Lung (tissue), 12 donors: ENCODE data around the gene LIN28A. TPM values are rescaled to one million over a fixed set of nuclear protein-coding genes. Genes with fewer than 3 reads are reported as not detected.
"Not testable (repeated sequence)": the region's sequence is repeated elsewhere in the genome, so short reads cannot be mapped to it uniquely, and the experiment has no call there.

Experiments used
- ATAC-seq: fragments of 200-7000 bp; cut with Tn5 transposase; one replicate; pipeline ENCODE4 v1.9.1; 2020; ENCODE audit warnings: moderate number of reproducible peaks; ENCODE audit not compliant: insufficient read depth, low FRiP score
- DNase-seq, 3 donors: peaks; one replicate each; pipeline ENCODE4 v3.0.0-alpha.2; 2013 to 2017
- H3K27ac ChIP-seq, 2 donors: one replicate each; pipeline ENCODE4 v1.5.1; 2013; ENCODE audit warnings: mild to moderate bottlenecking in 2 of 2, moderate library complexity in 2 of 2, control low read depth in 1 of 2, inconsistent platforms in 1 of 2, low read depth in 1 of 2, low read length in 1 of 2
- H3K27me3 ChIP-seq, 3 donors: one replicate each; pipeline ENCODE4 v1.5.1; 2013; ENCODE audit warnings: low read length in 2 of 3; ENCODE audit not compliant: control insufficient read depth in 3 of 3, insufficient read depth in 3 of 3
- H3K36me3 ChIP-seq, 4 donors: one replicate each; pipeline ENCODE4 v1.5.1; 2013; ENCODE audit warnings: low read length in 4 of 4, mild to moderate bottlenecking in 1 of 4, moderate library complexity in 1 of 4; ENCODE audit not compliant: control insufficient read depth in 4 of 4, insufficient read depth in 4 of 4
- H3K4me1 ChIP-seq, 5 donors: one replicate each; pipeline ENCODE4 v1.5.1; 2013; ENCODE audit warnings: low read length in 5 of 5, mild to moderate bottlenecking in 2 of 5, moderate library complexity in 1 of 5; ENCODE audit not compliant: control insufficient read depth in 5 of 5, insufficient read depth in 5 of 5
- H3K4me3 ChIP-seq: one replicate; pipeline ENCODE4 v1.5.1; 2013; ENCODE audit warnings: mild to moderate bottlenecking, control low read depth, moderate library complexity
- H3K9ac ChIP-seq, 2 donors: one replicate each; pipeline ENCODE4 v1.5.1; 2013; ENCODE audit warnings: low read length in 2 of 2, control low read depth in 1 of 2; ENCODE audit not compliant: insufficient read depth in 1 of 2
- H3K9me3 ChIP-seq, 4 donors: one replicate each; pipeline ENCODE4 v1.5.1; 2013; ENCODE audit warnings: low read length in 3 of 4, mild to moderate bottlenecking in 1 of 4, moderate library complexity in 1 of 4; ENCODE audit not compliant: control insufficient read depth in 4 of 4, insufficient read depth in 3 of 4
- CTCF ChIP-seq: IDR thresholded peaks from 2 replicates; pipeline ENCODE4 v1.5.1; 2012; ENCODE audit warnings: mild to moderate bottlenecking; ENCODE audit errors: control extremely low read depth, extremely low read depth
- WGBS, 2 donors: extraction: QIAGEN DNeasy Blood & Tissue Kit; methylation state at CpG; one replicate each; pipeline ENCODE4 v1.1.7; 2013; 5-methylcytosine and 5-hydroxymethylcytosine counted together
- polyA plus RNA-seq, 2 donors: library from polyadenylated mRNA; stranded (reverse); fragments of 200-250 nt; gene quantifications; one replicate each; pipeline ENCODE4 v1.2.1, GENCODE V29; 2013
- total RNA-seq, 2 donors: library from RNA; depleted of rRNA in 1 of 2; stranded (reverse); fragments of >200 nt in 1 of 2; gene quantifications; one replicate each; pipeline ENCODE4 v1.2.1, GENCODE V29; 2014 to 2021
- donor health status: control.
- donor health status: control.
- donor health status: Bipolar disorder and iron deficiency.
- donor health status: healthy.
- donor health status: DM: yes; HTN: yes; CAD: no.

LIN28A gene
- total and polyA plus RNA-seq, 4 donors, result 0.80 TPM; not detected in 3

GRCh38 chr1:26384076-26384475 lies 26.5 kb upstream of the LIN28A start:
- Histone ChIP-seq H3K27me3 (no peaks in the 10 kb centered on the region), H3K9me3 (no peaks in the 10 kb centered on the region), H3K27ac (no peak overlapping the region), H3K9ac (no peak overlapping the region), H3K4me3 (no peak overlapping the region), H3K4me1 (no peaks in the 10 kb centered on the region), H3K36me3 (no peaks in the 10 kb centered on the region)
- ATAC-seq (no peak), DNase-seq (no peak)
- TF ChIP-seq CTCF, result no peak
- WGBS, 2 donors, result 79 to 86% methylated on average over 3 of the region's 3 CpGs

GRCh38 chr1:26385063-26385462 lies 25.6 kb upstream of the LIN28A start:
- 86 to 93% methylated on average over 3 of the region's 3 CpGs for WGBS, 2 donors
- not testable (repeated sequence) for H3K27me3 ChIP-seq, H3K36me3 ChIP-seq, H3K4me3 ChIP-seq, H3K27ac ChIP-seq, DNase-seq, H3K9me3 ChIP-seq, H3K9ac ChIP-seq, ATAC-seq, H3K4me1 ChIP-seq

GRCh38 chr1:26387447-26387846 lies 23.2 kb upstream of the LIN28A start:
- Histone ChIP-seq H3K4me3 (no peak overlapping the region), H3K9ac (no peak overlapping the region), H3K27ac (no peak overlapping the region), H3K9me3 (no peaks in the 10 kb centered on the region), H3K4me1 (no peaks in the 10 kb centered on the region), H3K36me3 (no peaks in the 10 kb centered on the region), H3K27me3 (no peaks in the 10 kb centered on the region)
- DNase-seq (no peak), ATAC-seq (no peak)
- 72 to 77% methylated on average over 7 of the region's 7 CpGs for WGBS, 2 donors
- TF ChIP-seq CTCF, result no peak

- H3K36me3 ChIP-seq, result no peaks in the 10 kb centered on the region
- TF ChIP-seq CTCF, result no peak
- WGBS, 2 donors, result 81 to 88% methylated on average over 7 of the region's 7 CpGs
- H3K9me3 ChIP-seq, result no peaks in the 10 kb centered on the region
- DNase-seq (no peak), ATAC-seq (no peak)
- no peak overlapping the region for H3K27ac ChIP-seq
- H3K4me1 ChIP-seq, result no peaks in the 10 kb centered on the region
- no peak overlapping the region for H3K4me3 ChIP-seq
- H3K27me3 ChIP-seq, result no peaks in the 10 kb centered on the region
- no peak overlapping the region for H3K9ac ChIP-seq
Measured at GRCh38 chr1:26388791-26389445, 21.7 kb upstream of the LIN28A start.
